H1 (cell line): ENCODE measurements around the gene PM20D1. TPM values are rescaled to one million over a fixed set of nuclear protein-coding genes. Genes with fewer than 3 reads are reported as not detected.

Source experiments
- CTCF ChIA-PET: fragments of 300-600 bp; sonication (Branson Sonifier 250); formaldehyde crosslinking; loops from one replicate; lab custom pipeline; 2021; ENCODE audit not compliant: partially characterized antibody; lab: Charles Lee
- POLR2A ChIA-PET: fragments of 300-600 bp; sonication (Branson Sonifier 250); formaldehyde crosslinking; loops from one replicate; lab custom pipeline; 2021; ENCODE audit warnings: inconsistent platforms; ENCODE audit not compliant: partially characterized antibody; lab: Charles Lee
- DNase-seq, 2 experiments: peaks; one replicate each; pipeline versions ENCODE4 v3.0.0 to v3.0.0-alpha.2; 2010 to 2022; ENCODE audit warnings: low spot score in 2 of 2, low read depth in 1 of 2, mixed read lengths in 1 of 2
- FAIRE-seq: peaks from 2 replicates; lab custom pipeline; 2011; peaks lifted over from hg19 to GRCh38; lab: Jason Lieb, UNC
- H2AFZ ChIP-seq: 2 replicates; pipeline ENCODE4 v1.8.1; 2012; ENCODE audit warnings: low read length, inconsistent platforms
- H2AK5ac ChIP-seq: 2 replicates; pipeline ENCODE4 v1.6.1; 2013; ENCODE audit warnings: low read depth, low read length
- H2BK120ac ChIP-seq: replicated peaks from 2 replicates; pipeline ENCODE3; 2013; ENCODE audit warnings: low read depth, low read length, inconsistent platforms
- H2BK12ac ChIP-seq: 2 replicates; pipeline ENCODE4 v1.6.1; 2013; ENCODE audit warnings: low read depth, low read length
- H2BK15ac ChIP-seq: 2 replicates; pipeline ENCODE4 v1.6.1; 2013; ENCODE audit warnings: low read length
- H2BK20ac ChIP-seq: 2 replicates; pipeline ENCODE4 v1.6.1; 2013; ENCODE audit warnings: low read length
- H2BK5ac ChIP-seq: 2 replicates; pipeline ENCODE4 v1.6.1; 2013; ENCODE audit warnings: low read depth, low read length
- H3K14ac ChIP-seq: 2 replicates; pipeline ENCODE4 v1.6.1; 2013; ENCODE audit warnings: inconsistent platforms; ENCODE audit not compliant: insufficient read length
- H3K18ac ChIP-seq: 2 replicates; pipeline ENCODE4 v1.6.1; 2013; ENCODE audit warnings: low read length; ENCODE audit errors: extremely low read depth
- H3K23ac ChIP-seq: 2 replicates; pipeline ENCODE4 v1.6.1; 2013; ENCODE audit warnings: inconsistent platforms; ENCODE audit not compliant: insufficient read length
- H3K23me2 ChIP-seq: 2 replicates; pipeline ENCODE4 v1.6.1; 2013; ENCODE audit warnings: low read depth, low read length
- H3K27ac ChIP-seq: 2 replicates; pipeline ENCODE4 v1.6.1; 2011; ENCODE audit warnings: low read depth, low read length, inconsistent platforms
- H3K27me3 ChIP-seq, 4 experiments: replicated peaks in 1 of 4; 1 replicate in 1 of 4; 2 replicates in 3 of 4; pipeline versions ENCODE4 v1.6.1 to v1.8.1; 2011 to 2013; ENCODE audit warnings: low read length in 3 of 4, mild to moderate bottlenecking in 3 of 4, inconsistent platforms in 2 of 4, mixed read lengths in 2 of 4, moderate library complexity in 1 of 4; ENCODE audit not compliant: control insufficient read depth in 3 of 4, insufficient read depth in 3 of 4; ENCODE audit errors: extremely low read depth in 1 of 4
- H3K36me3 ChIP-seq, 4 experiments: 2 replicates each; pipeline versions ENCODE4 v1.6.1 to v1.8.1; 2011 to 2013; ENCODE audit warnings: mild to moderate bottlenecking in 4 of 4, low read length in 3 of 4, moderate library complexity in 2 of 4, control low read depth in 1 of 4, inconsistent platforms in 1 of 4; ENCODE audit not compliant: insufficient read depth in 4 of 4, control insufficient read depth in 2 of 4
- H3K4ac ChIP-seq: replicated peaks from 2 replicates; pipeline ENCODE3; 2013; ENCODE audit warnings: low read length, low read depth, mixed read lengths, inconsistent platforms; ENCODE audit not compliant: insufficient read length
- H3K4me1 ChIP-seq, 4 experiments: replicated peaks in 1 of 4; 1 replicate in 1 of 4; 2 replicates in 3 of 4; pipeline versions ENCODE4 v1.6.1 to v1.8.1; 2011 to 2013; ENCODE audit warnings: low read length in 3 of 4, inconsistent platforms in 2 of 4, mixed read lengths in 1 of 4; ENCODE audit not compliant: insufficient read depth in 4 of 4, control insufficient read depth in 3 of 4
- H3K4me2 ChIP-seq, 2 experiments: 2 replicates each; pipeline versions ENCODE4 v1.6.1 to v1.8.1; 2011 to 2013; ENCODE audit warnings: low read depth in 2 of 2, low read length in 2 of 2, control low read depth in 1 of 2, inconsistent platforms in 1 of 2, mild to moderate bottlenecking in 1 of 2; ENCODE audit not compliant: insufficient read depth in 1 of 2
- H3K4me3 ChIP-seq, 4 experiments: fragments of 200-600, 300-600 bp in 1 of 4; sonication (generic), shearing (Covaris generic), sonication (Bioruptor Twin) in 1 of 4; 2 replicates each; pipeline versions ENCODE4 v1.5.1 to v1.8.1; 2011 to 2016; ENCODE audit warnings: low read length in 4 of 4, low read depth in 3 of 4, control low read depth in 2 of 4, inconsistent platforms in 2 of 4, mild to moderate bottlenecking in 2 of 4, mixed read lengths in 1 of 4, moderate library complexity in 1 of 4; ENCODE audit not compliant: insufficient read depth in 2 of 4; ENCODE audit errors: extremely low read depth in 1 of 4
- H3K56ac ChIP-seq: replicated peaks from 2 replicates; pipeline ENCODE3; 2013; ENCODE audit warnings: low read depth, mild to moderate bottlenecking, mixed read lengths, low read length, inconsistent platforms; ENCODE audit not compliant: insufficient read length
- H3K79me1 ChIP-seq: 2 replicates; pipeline ENCODE4 v1.6.1; 2013; ENCODE audit warnings: low read depth, low read length, control low read depth
- H3K79me2 ChIP-seq, 2 experiments: 2 replicates each; pipeline versions ENCODE4 v1.6.1 to v1.8.1; 2012 to 2013; ENCODE audit warnings: low read length in 2 of 2, mild to moderate bottlenecking in 2 of 2, inconsistent platforms in 1 of 2; ENCODE audit not compliant: insufficient read depth in 2 of 2, control insufficient read depth in 1 of 2
- H3K9ac ChIP-seq, 4 experiments: replicated peaks in 1 of 4; 1 replicate in 1 of 4; 2 replicates in 3 of 4; pipeline versions ENCODE4 v1.6.1 to v1.8.1; 2011 to 2013; ENCODE audit warnings: low read depth in 3 of 4, low read length in 3 of 4, control low read depth in 2 of 4, mild to moderate bottlenecking in 2 of 4, moderate library complexity in 2 of 4, inconsistent platforms in 1 of 4; ENCODE audit errors: extremely low read depth in 1 of 4
- H3K9me3 ChIP-seq, 2 experiments: 2 replicates each; pipeline versions ENCODE4 v1.6.1 to v1.8.1; 2012 to 2013; ENCODE audit warnings: mild to moderate bottlenecking in 2 of 2, moderate library complexity in 2 of 2, control low read depth in 1 of 2, inconsistent platforms in 1 of 2, low read depth in 1 of 2, low read length in 1 of 2, mixed read lengths in 1 of 2; ENCODE audit not compliant: insufficient read depth in 2 of 2
- H4K20me1 ChIP-seq, 2 experiments: replicated peaks in 1 of 2; 2 replicates each; pipeline versions ENCODE3 to v1.8.1; 2011 to 2013; ENCODE audit warnings: inconsistent platforms in 2 of 2, low read length in 2 of 2, mild to moderate bottlenecking in 1 of 2; ENCODE audit not compliant: insufficient read depth in 2 of 2, control insufficient read depth in 1 of 2
- H4K5ac ChIP-seq: 2 replicates; pipeline ENCODE4 v1.6.1; 2013; ENCODE audit warnings: low read length, low read depth, mixed read lengths, inconsistent platforms; ENCODE audit not compliant: insufficient read length
- H4K8ac ChIP-seq: 2 replicates; pipeline ENCODE4 v1.8.0; 2013; ENCODE audit warnings: mild to moderate bottlenecking, moderate library complexity, low read length, inconsistent platforms; ENCODE audit not compliant: insufficient read depth; ENCODE audit errors: extremely low read depth
- H4K91ac ChIP-seq: replicated peaks from 2 replicates; pipeline ENCODE3; 2013; ENCODE audit warnings: low read length, mixed read lengths, inconsistent platforms; ENCODE audit not compliant: insufficient read length
- HDAC2 ChIP-seq, 2 experiments: fragments of 300-600 bp in 1 of 2; sonication (generic) in 1 of 2; IDR thresholded peaks; 2 replicates each; pipeline ENCODE4 v1.6.1; 2011 to 2012; ENCODE audit warnings: low read depth in 2 of 2, low read length in 2 of 2, mild to moderate bottlenecking in 2 of 2, moderate library complexity in 2 of 2, borderline replicate concordance in 1 of 2, inconsistent platforms in 1 of 2
- KDM1A ChIP-seq: fragments of 200-600, 300-600 bp; sonication (generic); IDR thresholded peaks from 2 replicates; pipeline ENCODE4 v1.7.1; 2016; ENCODE audit warnings: mild to moderate bottlenecking, low read length, borderline replicate concordance
- POU5F1 ChIP-seq: IDR thresholded peaks from 2 replicates; pipeline ENCODE4 v1.6.1; 2011; ENCODE audit warnings: low read depth, mild to moderate bottlenecking, low read length, moderate library complexity
- WGBS, 2 experiments: shearing (Covaris generic) in 1 of 2; methylation state at CpG; one replicate each; pipeline versions ENCODE4 v1.1.6 to v1.1.7; 2013 to 2015; ENCODE audit warnings: low lambda C conversion rate in 2 of 2, mixed read lengths in 2 of 2, inconsistent platforms in 1 of 2, low coverage in 1 of 2, missing lambda C conversion rate in 1 of 2; ENCODE audit not compliant: insufficient replicate concordance in 2 of 2, insufficient coverage in 1 of 2, insufficient read length in 1 of 2; ENCODE audit errors: extremely low coverage in 1 of 2, missing lambda C conversion rate in 1 of 2; 5-methylcytosine and 5-hydroxymethylcytosine counted together
- polyA plus RNA-seq, 7 experiments: library from polyadenylated mRNA; depleted of rRNA in 3 of 7; stranded (reverse) in 5 of 7; unstranded in 2 of 7; fragments of >200 nt in 5 of 7; fragments of 200-250 nt in 2 of 7; gene quantifications; 1 replicate in 5 of 7; 2 replicates in 1 of 7; 4 replicates in 1 of 7; pipeline versions ENCODE4 v1.2.1 to v1.2.3, GENCODE V29; 2011 to 2013; ENCODE audit warnings: missing spikeins in 2 of 7, mixed read lengths in 2 of 7
- total RNA-seq: library from RNA; stranded (reverse); fragmentation: NEBNext Ultra II Directional; extraction: Animal tissue kit (Norgen Biotek cat#: 25700); gene quantifications from 2 replicates; pipeline ENCODE4 v1.2.1, GENCODE V29; 2021

Gene PM20D1
- total and polyA plus RNA-seq, 2 of the 8 experiments (the other 6 are each of a cell fraction or from before 2014, with no cell fraction given), result 0.05 TPM; not detected in 1

GRCh38 chr1:205800981-205801703 lies 48.8 kb downstream of the PM20D1 start:
- no peak overlapping the region for H2BK5ac ChIP-seq
- no peak overlapping the region for H3K27ac ChIP-seq
- no peak overlapping the region for H3K4me3 ChIP-seq
- H3K4me1 ChIP-seq, result peaks cover 0 to 3% (median 0%) of the 10 kb centered on the region in 4 experiments; a peak in 1 of 7 replicates
- CTCF ChIA-PET, result interaction anchor here (0.5 to 2.2 kb wide), 5 partner anchors 9 to 945 kb away, joined by 3 to 20 read pairs (median 3); no protein-coding TSS in a partner anchor
- H3K9me3 ChIP-seq, result no peaks in the 10 kb centered on the region
- H4K91ac ChIP-seq, result no peak overlapping the region
- H3K36me3 ChIP-seq, result peaks cover 5 to 35% (median 18%) of the 10 kb centered on the region in 4 experiments; a peak in 7 of 8 replicates
- 87% methylated on average over 6 of the region's 7 CpGs; no CpG with 5 or more reads in 1 of the 2 experiments for WGBS, 2 experiments
- H4K8ac ChIP-seq, result no peak overlapping the region
- DNase-seq (no peak), FAIRE-seq (no peak)
- H3K18ac ChIP-seq, result no peak overlapping the region
- H3K4ac ChIP-seq, result no peak overlapping the region
- H3K27me3 ChIP-seq, result no peaks in the 10 kb centered on the region
- peaks cover 3% of the 10 kb centered on the region for H3K79me1 ChIP-seq
- no peak overlapping the region for H2AFZ ChIP-seq
- no peak overlapping the region for H3K9ac ChIP-seq
- H3K79me2 ChIP-seq, result peaks cover 0 to 10% of the 10 kb centered on the region in 2 experiments; a peak in 2 of 4 replicates
- H2BK15ac ChIP-seq, result no peak overlapping the region
- no peak overlapping the region for H3K23ac ChIP-seq
- no peak overlapping the region for H2BK20ac ChIP-seq
- no peak overlapping the region for H3K4me2 ChIP-seq
- no peak overlapping the region for H2AK5ac ChIP-seq
- no peak overlapping the region for H2BK12ac ChIP-seq
- no peak for TF ChIP-seq POU5F1
- no peak for TF ChIP-seq KDM1A
- TF ChIP-seq HDAC2 (IDR thresholded peaks at IDR 0.05; ENCODE audit: borderline replicate concordance in 1 of 2, low read depth in 2 of 2, low read length in 2 of 2), result no peak
- H3K56ac ChIP-seq, result no peak overlapping the region
- no peak overlapping the region for H2BK120ac ChIP-seq
- H3K14ac ChIP-seq, result no peak overlapping the region
- POLR2A ChIA-PET, result interaction anchor here (0.6 kb wide), 1 partner anchor 58 kb away, joined by 3 read pairs; no protein-coding TSS in a partner anchor
- H4K5ac ChIP-seq, result no peak overlapping the region
- no peaks in the 10 kb centered on the region for H3K23me2 ChIP-seq
- H4K20me1 ChIP-seq, result peaks cover 3 to 8% of the 10 kb centered on the region in 2 experiments
